Measurements from ENCODE around the gene MESP1.

- TF ChIP-seq CTCF (IDR thresholded peaks at IDR 0.05) (peak in 3 of 4 experiments; percentile 83 to 96 (median 95)), POLR2AphosphoS5 (IDR thresholded peaks at IDR 0.05) (peak; percentile 63), POLR2A (IDR thresholded peaks at IDR 0.05) (peak; percentile 51 to 53), EP300 (IDR thresholded peaks at IDR 0.05) (no peak)
Observed at GRCh38 chr15:89750560-89751542, at the start of gene MESP1.
